OCI-LY7 (cell line): Measurements from ENCODE around the gene GAST.

Source experiments
- CTCF ChIP-seq: fragments of 200-600 bp; sonication (generic); conservative IDR thresholded peaks from 2 replicates; pipeline ENCODE4 v1.5.1; 2014; ENCODE audit warnings: mild to moderate bottlenecking, antibody characterized with exemption, low read length, moderate library complexity, mixed read lengths
- EZH2phosphoT487 ChIP-seq: fragments of 200-600 bp; sonication (generic); IDR thresholded peaks from 2 replicates; pipeline ENCODE4 v1.6.1; 2018; ENCODE audit warnings: low read depth, borderline replicate concordance, mild to moderate bottlenecking, mixed run types, antibody characterized with exemption, low read length, moderate library complexity, mixed read lengths

- TF ChIP-seq CTCF (no peak), EZH2phosphoT487 (no peak)
Measured at GRCh38 chr17:41738801-41739112, 26.6 kb downstream of the GAST start.
